NT2/D1 (cell line): ENCODE results near the gene AGXT2.

Source experiments
- SUZ12 ChIP-seq: IDR thresholded peaks from 2 replicates; pipeline ENCODE4 v1.6.1; 2011; ENCODE audit not compliant: insufficient read length, insufficient read depth; ENCODE audit errors: extremely low read depth
- YY1 ChIP-seq: IDR thresholded peaks from 2 replicates; pipeline ENCODE4 v1.6.1; 2011; ENCODE audit not compliant: insufficient read length, insufficient read depth
- ZNF274 ChIP-seq: IDR thresholded peaks from 2 replicates; pipeline ENCODE4 v1.6.1; 2011; ENCODE audit warnings: mild to moderate bottlenecking, low read depth, low read length

GRCh38 chr5:34968258-34968657, 79.5 kb downstream of the AGXT2 start:
- TF ChIP-seq YY1 (no peak), ZNF274 (no peak), SUZ12 (no peak)
